Stomach (tissue), 9 donors: ENCODE measurements around the gene CIAO2B. TPM values are rescaled to one million over a fixed set of nuclear protein-coding genes. Genes with fewer than 3 reads are reported as not detected.
A peak's percentile ranks its signal among the peaks of the same experiment; 100 is the strongest.

ENCODE experiments used
- DNase-seq, 2 donors: peaks; one replicate each; pipeline versions ENCODE4 v3.0.0 to v3.0.0-alpha.2; 2013 to 2019
- H3K27ac ChIP-seq, 5 donors: fragments of 200-600 bp in 4 of 5; sonication (generic) in 4 of 5; one replicate each; pipeline ENCODE4 v1.5.1; 2013 to 2019; ENCODE audit warnings: mild to moderate bottlenecking in 1 of 5, moderate library complexity in 1 of 5
- H3K27me3 ChIP-seq, 3 donors: fragments of 200-600 bp; sonication (generic); one replicate each; pipeline ENCODE4 v1.5.1; 2017 to 2019; ENCODE audit warnings: mixed run types in 1 of 3
- H3K36me3 ChIP-seq, 4 donors: fragments of 200-600 bp; sonication (generic); 1 replicate in 3 of 4; 2 replicates in 1 of 4; pipeline ENCODE4 v1.5.1; 2016 to 2019
- H3K4me1 ChIP-seq, 4 donors: fragments of 200-600 bp; sonication (generic); one replicate each; pipeline ENCODE4 v1.5.1; 2016 to 2019
- H3K4me3 ChIP-seq, 4 donors: fragments of 200-600 bp; sonication (generic) in 3 of 4; one replicate each; pipeline ENCODE4 v1.5.1; 2016 to 2019; ENCODE audit warnings: mild to moderate bottlenecking in 1 of 4
- H3K9me3 ChIP-seq, 4 donors: fragments of 200-600 bp; sonication (generic); one replicate each; pipeline ENCODE4 v1.5.1; 2016 to 2019
- CTCF ChIP-seq, 7 experiments: fragments of 450-650 bp in 4 of 7; fragments of 200-600 bp in 3 of 7; sonication (generic) in 3 of 7; IDR thresholded peaks; one replicate each; pipeline ENCODE4 v1.5.1; 2016 to 2019; ENCODE audit warnings: antibody characterized with exemption in 7 of 7, control low read depth in 2 of 7, mild to moderate bottlenecking in 1 of 7
- EP300 ChIP-seq: sonication (generic); formaldehyde crosslinking; IDR thresholded peaks from one replicate; pipeline ENCODE4 v1.6.1; 2017; ENCODE audit warnings: antibody characterized with exemption
- POLR2A ChIP-seq, 4 donors: fragments of 450-650 bp; IDR thresholded peaks; one replicate each; pipeline ENCODE4 v1.6.1; 2016; ENCODE audit warnings: antibody characterized with exemption in 4 of 4, control low read depth in 2 of 4, mild to moderate bottlenecking in 1 of 4, moderate library complexity in 1 of 4
- POLR2AphosphoS5 ChIP-seq, 3 donors: sonication (generic); formaldehyde crosslinking; IDR thresholded peaks; one replicate each; pipeline ENCODE4 v1.6.1; 2016; ENCODE audit warnings: antibody characterized with exemption in 3 of 3
- WGBS, 5 donors: extraction: QIAGEN DNeasy Blood & Tissue Kit in 3 of 5; methylation state at CpG; one replicate each; pipeline versions ENCODE4 v1.1.5 to v1.1.7; 2013 to 2018; 5-methylcytosine and 5-hydroxymethylcytosine counted together
- intact Hi-C: fragments of 100-400 bp; cut with DNase I; formaldehyde crosslinking; loops from one replicate; pipeline ENCODE4 v1.15.1; 2023; ENCODE audit warnings: low total_unique reads
- polyA plus RNA-seq, 3 donors: library from polyadenylated mRNA; stranded (reverse); fragments of 200-250 nt; gene quantifications; one replicate each; pipeline ENCODE4 v1.2.3, GENCODE V29; 2013
- total RNA-seq, 5 donors: library from RNA; depleted of rRNA; stranded (reverse); fragments of >200 nt; gene quantifications; one replicate each; pipeline versions ENCODE4 v1.1.0 to v1.2.3, GENCODE V29; 2014 to 2016
- donor health status: healthy with polysubstance abuse.
- donor health status: Bipolar disorder and iron deficiency.
- donor health status: healthy.

The CIAO2B gene
- total and polyA plus RNA-seq, 8 donors = 4.3 to 176 (median 76.1) TPM

DNA sequence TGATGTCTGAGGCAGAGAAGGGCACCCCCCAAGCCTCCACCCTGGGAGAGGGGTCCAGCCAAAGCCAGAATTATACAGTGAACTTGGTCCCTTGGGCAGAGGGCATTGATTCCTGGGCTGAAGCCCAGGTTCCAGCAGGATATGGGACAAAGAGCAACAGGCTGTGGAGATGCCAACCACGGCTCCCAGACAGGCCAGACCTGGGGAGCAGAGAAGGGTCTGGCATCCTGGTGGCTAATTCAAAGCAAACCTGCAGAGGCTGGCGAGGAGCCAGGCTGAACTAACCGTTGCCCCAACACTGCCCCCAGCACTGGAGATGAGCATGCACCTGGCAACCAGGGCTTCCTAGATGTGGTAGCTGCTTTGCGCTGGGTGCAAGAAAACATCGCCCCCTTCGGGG lies 29.8 kb upstream of the CIAO2B start:
- 61 to 80% (median 65%) methylated on average over 1 to 6 of the region's 6 CpGs; no CpG with 5 or more reads in 1 of the 5 donors for WGBS, 5 donors
- H3K9me3 ChIP-seq = no peaks in the 10 kb centered on the region
- H3K27ac ChIP-seq = no peak overlapping the region
- TF ChIP-seq CTCF (IDR thresholded peaks at IDR 0.05) = no peak
- TF ChIP-seq POLR2A (IDR thresholded peaks at IDR 0.05) = no peak
- TF ChIP-seq EP300 = no peak
- no peak for TF ChIP-seq POLR2AphosphoS5 (IDR thresholded peaks at IDR 0.05)
- intact Hi-C loops = no loop called here
- H3K27me3 ChIP-seq = peaks cover 0 to 16% (median 0%) of the 10 kb centered on the region in 3 donors
- no peak overlapping the region for H3K4me3 ChIP-seq
- H3K4me1 ChIP-seq = peaks cover 0 to 26% (median 11%) of the 10 kb centered on the region in 4 donors
- H3K36me3 ChIP-seq = no peaks in the 10 kb centered on the region
- DNase-seq = no peak

- 18 to 47% (median 29%) methylated on average over 5 of the region's 5 CpGs for WGBS, 5 donors
- Histone ChIP-seq H3K27me3 (peaks cover 0 to 16% (median 0%) of the 10 kb centered on the region in 3 donors), H3K36me3 (no peaks in the 10 kb centered on the region), H3K27ac (peak overlapping the region in 3 of 5 donors; percentile 15 to 72 (median 66)), H3K9me3 (no peaks in the 10 kb centered on the region), H3K4me3 (no peak overlapping the region), H3K4me1 (peaks cover 0 to 26% (median 11%) of the 10 kb centered on the region in 4 donors)
- TF ChIP-seq CTCF (IDR thresholded peaks at IDR 0.05) = no peak
- TF ChIP-seq EP300 = no peak
- TF ChIP-seq POLR2AphosphoS5 (IDR thresholded peaks at IDR 0.05) = peak in 1 of 3 donors; percentile 40
- no peak for TF ChIP-seq POLR2A (IDR thresholded peaks at IDR 0.05)
- DNase-seq = peak in 1 of 2 donors; percentile 89
- intact Hi-C loops = no loop called here
Measured at GRCh38 chr16:66961914-66962313, 27.7 kb upstream of the CIAO2B start.

GRCh38 chr16:66961065-66961744 lies 27.0 kb upstream of the CIAO2B start, which contains the start of gene CES3:
TSS of gene CES3 (plus strand) at chr16:66961266. CDS start at chr16:66961308, 42 bp downstream.
- intact Hi-C loops = no loop called here
- TF ChIP-seq POLR2A (IDR thresholded peaks at IDR 0.05) (no peak), EP300 (no peak), CTCF (IDR thresholded peaks at IDR 0.05) (peak in 5 of 7 experiments; percentile 21 to 67 (median 48)), POLR2AphosphoS5 (IDR thresholded peaks at IDR 0.05) (peak in 1 of 3 donors; percentile 17)
- peak within 1 kb of the TSS in 1 of 4 donors; percentile 1 for H3K4me3 ChIP-seq
- DNase-seq = peak; percentile 71 to 84
- H3K9me3 ChIP-seq = no peaks in the 10 kb centered on the region
- peaks cover 0 to 16% (median 0%) of the 10 kb centered on the region in 3 donors for H3K27me3 ChIP-seq
- H3K4me1 ChIP-seq = peaks cover 0 to 26% (median 11%) of the 10 kb centered on the region in 4 donors
- H3K36me3 ChIP-seq = no peaks in the 10 kb centered on the region
- H3K27ac ChIP-seq = peak within 1 kb of the TSS in 3 of 5 donors; percentile 15 to 72 (median 66)
- 60 to 74% (median 71%) methylated on average over 14 to 16 of the region's 16 CpGs for WGBS, 5 donors

- H3K4me1 ChIP-seq = peaks cover 0 to 26% (median 11%) of the 10 kb centered on the region in 4 donors
- WGBS, 5 donors = 88 to 98% (median 96%) methylated on average over 1 of the region's 1 CpG
- peaks cover 0 to 16% (median 0%) of the 10 kb centered on the region in 3 donors for H3K27me3 ChIP-seq
- H3K36me3 ChIP-seq = no peaks in the 10 kb centered on the region
- H3K27ac ChIP-seq = no peak overlapping the region
- intact Hi-C loops = no loop called here
- no peak for DNase-seq
- TF ChIP-seq POLR2AphosphoS5 (IDR thresholded peaks at IDR 0.05) (no peak), EP300 (no peak), CTCF (IDR thresholded peaks at IDR 0.05) (no peak), POLR2A (IDR thresholded peaks at IDR 0.05) (no peak)
- no peaks in the 10 kb centered on the region for H3K9me3 ChIP-seq
- no peak overlapping the region for H3K4me3 ChIP-seq
Measured at GRCh38 chr16:66960270-66960669, 26.1 kb upstream of the CIAO2B start.
